ENCODE results near the gene GRB14.

Gene GRB14

GRCh38 chr2:164613321-164613982 is 7.8 kb downstream of the GRB14 start:
- DNase-seq, result no peak

GRCh38 chr2:164609790-164610189 is 11.5 kb downstream of the GRB14 start:
- DNase-seq, result no peak

- DNase-seq, result peak in 1 of 2 experiments; percentile 75
Measured at GRCh38 chr2:164606557-164606956, 14.7 kb downstream of the GRB14 start.

GRCh38 chr2:164605295-164605694 is 16.0 kb downstream of the GRB14 start:
- DNase-seq, result no peak

- peak in 1 of 2 experiments; percentile 40 for DNase-seq
Measured at GRCh38 chr2:164600763-164601162, 20.5 kb downstream of the GRB14 start.

- DNase-seq, result peak; percentile 70 to 84
Measured at GRCh38 chr2:164599954-164600589, 21.2 kb downstream of the GRB14 start.

- no peak for DNase-seq
Measured at GRCh38 chr2:164597983-164598382, 23.3 kb downstream of the GRB14 start.

GRCh38 chr2:164595031-164595430 is 26.3 kb downstream of the GRB14 start:
- no peak for DNase-seq

GRCh38 chr2:164593959-164594358 is 27.3 kb downstream of the GRB14 start:
- DNase-seq, result no peak

- no peak for DNase-seq
Measured at GRCh38 chr2:164593541-164593940, 27.7 kb downstream of the GRB14 start.

GRCh38 chr2:164589522-164589921 is 31.8 kb downstream of the GRB14 start:
- no peak for DNase-seq

GRCh38 chr2:164581050-164581449 is 40.2 kb downstream of the GRB14 start:
- no peak for DNase-seq

- no peak for DNase-seq
Measured at GRCh38 chr2:164574931-164575330, 46.4 kb downstream of the GRB14 start.

- DNase-seq, result no peak
Measured at GRCh38 chr2:164570475-164570874, 50.8 kb downstream of the GRB14 start.

- DNase-seq, result no peak
Measured at GRCh38 chr2:164569378-164569777, 51.9 kb downstream of the GRB14 start.

GRCh38 chr2:164568317-164568716 is 53.0 kb downstream of the GRB14 start:
- no peak for DNase-seq

GRCh38 chr2:164567335-164567989 is 53.8 kb downstream of the GRB14 start:
- no peak for DNase-seq

GRCh38 chr2:164565359-164565758 is 55.9 kb downstream of the GRB14 start:
- DNase-seq, result no peak

GRCh38 chr2:164562666-164563065 is 58.6 kb downstream of the GRB14 start:
- no peak for DNase-seq

GRCh38 chr2:164561991-164562390 is 59.3 kb downstream of the GRB14 start:
- DNase-seq, result no peak

GRCh38 chr2:164561416-164561815 is 59.9 kb downstream of the GRB14 start:
- DNase-seq, result no peak

- peak in 1 of 2 experiments; percentile 61 for DNase-seq
Measured at GRCh38 chr2:164560902-164561301, 60.4 kb downstream of the GRB14 start.

- peak; percentile 42 to 57 for DNase-seq
Measured at GRCh38 chr2:164560181-164560792, 61.0 kb downstream of the GRB14 start.

GRCh38 chr2:164558450-164558849 is 62.8 kb downstream of the GRB14 start:
- no peak for DNase-seq

Data from NCI-H446 (cell line).